GF-D8 (cell line): ENCODE results near the gene SLC46A1.

Experiments
- DNase-seq: peaks from one replicate; lab custom pipeline; 2025; lab: John Stamatoyannopoulos, UW

The SLC46A1 gene

DNA sequence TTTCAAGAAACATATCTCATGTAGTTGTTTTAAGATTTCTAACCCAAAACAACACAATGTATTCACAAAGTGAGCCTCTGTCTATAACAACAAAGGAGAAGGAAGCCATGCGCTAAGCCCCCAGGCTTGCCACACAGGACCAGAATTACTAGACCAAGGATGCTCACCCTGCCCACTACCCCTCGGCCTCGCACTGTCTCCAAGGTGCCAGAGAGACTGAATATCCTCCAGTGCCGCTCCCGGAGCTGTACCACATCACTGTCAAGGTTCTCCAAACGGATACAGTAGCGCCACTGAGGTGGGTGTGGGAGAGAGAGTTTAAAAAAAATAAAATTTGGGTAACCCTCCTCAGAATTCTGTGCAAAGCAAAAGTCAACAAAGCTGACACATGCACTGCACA is 55.7 kb downstream of the SLC46A1 start:
- DNase-seq: no peak

DNA sequence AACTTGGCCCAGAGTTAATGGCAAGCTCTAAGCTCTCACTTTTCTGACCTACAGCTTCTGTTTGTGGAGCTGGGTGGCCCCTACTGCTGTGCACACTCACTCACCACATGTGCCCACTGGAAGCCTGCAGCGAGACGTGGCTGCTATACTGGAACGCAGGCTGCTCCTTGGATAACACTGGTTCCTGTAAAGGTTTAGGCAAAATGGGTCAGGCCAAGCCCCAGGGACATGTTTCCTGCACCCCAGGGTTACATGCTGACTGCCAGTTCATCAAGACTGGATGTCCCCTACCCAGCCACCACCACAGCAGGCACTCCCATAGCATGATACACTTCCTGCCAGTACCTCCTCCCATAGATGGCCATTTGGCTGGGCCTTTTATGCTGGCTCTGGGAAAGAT is 57.0 kb downstream of the SLC46A1 start:
- DNase-seq: no peak

DNA sequence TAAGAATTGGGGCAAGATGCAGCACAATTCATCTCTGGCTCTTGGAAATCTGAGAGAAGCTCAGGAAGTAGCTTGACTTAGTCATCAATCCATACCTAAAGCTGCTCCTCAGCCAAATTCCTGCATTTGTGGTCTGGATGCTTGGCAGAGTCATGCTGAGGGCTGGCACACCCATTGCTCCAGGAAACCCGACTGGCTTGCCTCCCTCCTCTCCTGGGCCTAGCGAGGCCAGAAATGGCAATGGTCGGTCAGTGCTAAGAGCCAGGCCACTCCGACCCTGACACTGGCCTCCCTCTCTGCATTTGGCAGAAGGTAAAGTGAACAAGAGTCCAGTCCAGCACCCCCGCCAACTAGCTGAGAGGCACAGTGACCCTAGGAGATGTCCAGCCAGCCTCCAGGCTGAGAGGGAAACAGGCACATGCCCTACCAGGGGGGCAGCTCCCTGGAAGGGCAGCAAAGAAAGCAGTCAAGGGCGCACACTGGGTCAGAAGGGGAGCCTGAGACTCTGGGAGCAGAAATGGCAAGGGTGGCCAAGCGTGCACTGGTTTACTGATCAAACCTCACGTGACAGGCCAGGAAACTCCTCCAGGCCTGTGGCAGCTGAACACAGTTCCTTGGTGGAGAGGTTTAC is 58.6 kb downstream of the SLC46A1 start:
- no peak for DNase-seq

DNA sequence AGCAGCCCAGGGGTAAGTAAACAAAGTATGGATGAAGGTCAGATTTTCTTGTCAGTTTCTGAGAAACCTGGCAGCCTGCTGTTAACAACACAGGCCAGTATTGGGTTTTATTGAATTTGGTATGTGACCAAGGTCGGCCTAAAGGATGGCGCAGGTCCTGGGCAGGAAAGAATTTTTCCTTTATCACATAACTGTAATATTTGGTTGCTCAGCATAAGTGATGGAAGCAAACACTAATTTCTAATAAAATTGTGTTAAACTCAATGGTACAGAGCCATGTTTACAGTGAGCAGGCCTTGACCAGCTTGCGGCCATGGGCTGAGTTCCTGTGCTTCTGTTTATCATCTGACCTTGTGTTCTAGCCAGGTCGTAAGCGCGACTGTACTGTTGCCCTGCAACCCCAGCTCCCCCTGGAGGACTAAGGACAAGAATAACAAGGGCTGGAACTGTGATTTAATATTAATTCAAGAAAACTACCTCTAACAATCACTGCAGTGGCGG is 59.2 kb downstream of the SLC46A1 start:
- DNase-seq: no peak

DNA sequence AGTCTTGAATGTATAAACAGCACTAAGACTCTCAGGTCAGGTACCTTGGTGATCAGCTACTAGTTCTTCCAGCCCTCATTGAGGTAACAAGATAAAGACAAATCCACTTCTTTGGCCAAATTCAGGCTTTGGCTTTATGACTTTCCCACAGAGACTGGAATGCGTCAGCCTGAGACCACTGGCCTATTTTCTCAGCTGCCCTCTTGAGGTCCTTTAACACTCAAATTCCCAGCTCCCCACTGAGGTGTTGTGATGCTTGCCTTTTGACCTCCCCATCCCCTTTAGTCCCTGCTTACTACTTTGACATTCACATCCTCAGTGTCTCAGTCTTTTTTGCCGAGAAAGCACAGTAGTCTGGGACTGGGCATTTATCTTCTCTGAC is 59.8 kb downstream of the SLC46A1 start:
- no peak for DNase-seq

DNA sequence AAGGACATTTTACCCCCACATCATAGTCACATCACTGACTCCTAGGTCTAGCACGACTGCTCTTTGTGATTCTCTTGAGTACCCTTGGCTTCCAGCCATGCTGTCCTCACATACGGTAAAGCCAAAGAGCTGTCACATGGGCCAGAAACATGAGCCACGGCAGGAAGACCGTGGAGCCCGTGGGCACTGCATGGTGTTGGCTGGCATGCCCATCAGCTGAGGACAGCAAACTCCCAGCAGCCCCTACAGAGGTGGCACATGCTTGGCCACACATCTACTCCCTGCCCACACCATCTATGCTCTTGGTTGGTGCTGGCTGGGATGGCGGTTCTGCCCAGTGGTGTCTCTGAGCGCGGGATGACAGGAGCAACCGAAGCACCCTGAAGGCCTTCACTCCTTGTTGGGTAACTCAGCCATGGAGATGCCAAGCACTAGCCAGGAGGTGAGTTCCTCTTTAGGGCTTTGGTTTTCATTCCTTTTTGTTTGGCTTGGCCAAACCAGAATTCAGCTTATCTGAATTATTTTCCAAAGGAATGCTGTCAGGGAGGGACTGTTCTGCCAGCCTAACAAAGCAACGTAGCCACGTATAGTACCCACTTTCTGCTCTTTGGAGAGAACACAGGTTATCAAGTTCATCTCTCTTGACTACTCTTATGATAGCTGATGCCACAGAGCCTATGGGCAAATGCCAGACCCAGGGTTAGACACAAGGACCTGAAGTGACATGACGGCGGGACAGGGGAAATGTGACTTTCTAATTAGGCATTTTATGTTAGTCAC is 60.4 kb downstream of the SLC46A1 start:
- DNase-seq: no peak
